A549 (cell line): Measurements from ENCODE around the gene MUC5AC.

Source experiments
- EP300 ChIP-seq, 2 experiments: fragments of >200 bp; sonication (Bioruptor Twin); formaldehyde crosslinking; IDR thresholded peaks; 2 replicates in 1 of 2; 3 replicates in 1 of 2; pipeline ENCODE4 v1.6.1; 2016 to 2017
- POLR2A ChIP-seq: IDR thresholded peaks from 2 replicates; pipeline ENCODE4 v1.6.1; 2012; ENCODE audit warnings: mild to moderate bottlenecking, low read length
- TF ChIP-seq, protein P1 (sequence below): IDR thresholded peaks from 2 replicates; pipeline ENCODE4 v1.6.1; 2012

DNA sequence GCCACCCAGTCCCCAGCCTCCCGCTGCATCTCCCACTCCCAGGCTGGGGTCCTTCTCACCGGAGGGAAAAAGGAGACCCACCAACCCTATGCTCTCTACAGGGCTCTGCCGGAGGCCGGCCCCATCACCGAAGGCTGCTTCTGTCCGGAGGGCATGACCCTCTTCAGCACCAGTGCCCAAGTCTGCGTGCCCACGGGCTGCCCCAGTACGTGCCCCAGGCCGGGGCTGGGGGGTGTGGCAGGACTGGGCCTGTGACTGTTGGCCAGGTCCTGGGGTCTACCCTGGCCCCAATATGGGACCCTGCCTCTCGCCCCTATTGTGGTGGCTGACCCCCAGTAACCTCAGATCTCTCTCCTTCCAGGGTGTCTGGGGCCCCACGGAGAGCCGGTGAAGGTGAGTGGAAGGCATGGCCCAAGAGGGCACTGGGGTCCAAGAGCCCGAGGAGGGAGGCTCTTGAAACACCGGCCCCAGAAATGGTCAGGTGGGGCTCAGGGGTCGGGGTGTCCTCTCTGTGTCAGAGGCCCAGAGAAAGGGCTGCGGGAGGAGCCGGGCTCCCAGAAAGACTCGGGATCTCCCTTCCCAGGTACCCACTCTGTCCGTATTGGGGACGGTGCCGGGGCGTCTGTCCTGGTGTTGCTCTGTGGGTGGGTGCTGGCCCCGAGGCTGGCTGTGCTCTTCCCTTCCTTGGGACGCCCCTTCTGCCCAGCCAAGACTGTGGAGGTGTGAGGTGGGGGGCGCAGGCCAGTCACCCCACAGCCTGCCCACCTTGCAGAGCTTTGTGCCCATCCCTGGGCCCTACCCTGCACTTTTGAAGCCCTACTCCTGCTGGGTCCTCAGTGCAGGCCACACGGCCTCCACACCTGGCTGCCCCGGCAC is 39.0 kb downstream of the MUC5AC start:
- TF ChIP-seq EP300 (IDR thresholded peaks at IDR 0.05) (no peak), POLR2A (no peak)
- TF ChIP-seq, protein P1, sequence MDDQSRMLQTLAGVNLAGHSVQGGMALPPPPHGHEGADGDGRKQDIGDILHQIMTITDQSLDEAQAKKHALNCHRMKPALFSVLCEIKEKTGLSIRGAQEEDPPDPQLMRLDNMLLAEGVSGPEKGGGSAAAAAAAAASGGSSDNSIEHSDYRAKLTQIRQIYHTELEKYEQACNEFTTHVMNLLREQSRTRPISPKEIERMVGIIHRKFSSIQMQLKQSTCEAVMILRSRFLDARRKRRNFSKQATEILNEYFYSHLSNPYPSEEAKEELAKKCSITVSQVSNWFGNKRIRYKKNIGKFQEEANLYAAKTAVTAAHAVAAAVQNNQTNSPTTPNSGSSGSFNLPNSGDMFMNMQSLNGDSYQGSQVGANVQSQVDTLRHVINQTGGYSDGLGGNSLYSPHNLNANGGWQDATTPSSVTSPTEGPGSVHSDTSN, result no peak
